Fibroblast of villous mesenchyme (primary cell): Measurements from ENCODE around the gene RPS29. TPM values are rescaled to one million over a fixed set of nuclear protein-coding genes. Genes with fewer than 3 reads are reported as not detected.

Experiments
- DNase-seq: peaks from one replicate; pipeline ENCODE4 v3.0.0-alpha.2; 2010; ENCODE audit warnings: low read depth
- H3K4me3 ChIP-seq: 2 replicates; pipeline ENCODE4 v1.5.1; 2011; ENCODE audit warnings: low read depth, mild to moderate bottlenecking, low read length
- CTCF ChIP-seq: IDR thresholded peaks from 2 replicates; pipeline ENCODE4 v1.5.1; 2012; ENCODE audit warnings: low read depth, mild to moderate bottlenecking, low read length; ENCODE audit not compliant: insufficient read depth
- total RNA-seq: library from RNA; depleted of rRNA; stranded (reverse); fragments of >200 nt; gene quantifications from 2 replicates; pipeline ENCODE4 v1.2.3, GENCODE V29; 2012

The RPS29 gene
- total RNA-seq, 1 donor, result 2,708 TPM

- DNase-seq, result no peak
- H3K4me3 ChIP-seq, result no peak overlapping the region
- no peak for TF ChIP-seq CTCF
These were observed 29.6 kb upstream of the RPS29 start for GRCh38 chr14:49615776-49616175.

- no peak for DNase-seq
- no peak overlapping the region for H3K4me3 ChIP-seq
- TF ChIP-seq CTCF, result no peak
These were observed 28.0 kb upstream of the RPS29 start for GRCh38 chr14:49614196-49614595.

- no peak for TF ChIP-seq CTCF
- no peak overlapping the region for H3K4me3 ChIP-seq
- DNase-seq, result no peak
These were observed 26.5 kb upstream of the RPS29 start for GRCh38 chr14:49612671-49613070.

- H3K4me3 ChIP-seq, result no peak overlapping the region
- DNase-seq, result no peak
- TF ChIP-seq CTCF, result no peak
These were observed 26.1 kb upstream of the RPS29 start for GRCh38 chr14:49612251-49612650.

GRCh38 chr14:49607583-49607982 is 21.4 kb upstream of the RPS29 start:
- no peak overlapping the region for H3K4me3 ChIP-seq
- no peak for DNase-seq
- TF ChIP-seq CTCF, result no peak

GRCh38 chr14:49598485-49599300 is 12.5 kb upstream of the RPS29 start, which contains the start of gene LRR1:
Gene LRR1, plus strand, starts transcription at chr14:49598940. Its CDS starts 81 bp downstream, at chr14:49599021.
- DNase-seq, result peak; percentile 83
- TF ChIP-seq CTCF, result no peak
- H3K4me3 ChIP-seq, result peak within 1 kb of the TSS; percentile 98

GRCh38 chr14:49598189-49598484 is 12.0 kb upstream of the RPS29 start:
- DNase-seq, result no peak
- peak overlapping the region; percentile 98 for H3K4me3 ChIP-seq
- no peak for TF ChIP-seq CTCF
